ENCODE data around the gene STAT6. TPM values are rescaled to one million over a fixed set of nuclear protein-coding genes. Genes with fewer than 3 reads are reported as not detected.

Gene STAT6
- polyA plus RNA-seq, 1 donor (not counting 4 experiments of a cell fraction or from before 2014, with no cell fraction given) = 113 TPM

GRCh38 chr12:57151741-57152630 lies 40.8 kb upstream of the STAT6 start:
- peak; percentile 71 for FAIRE-seq
- H3K27ac ChIP-seq (ENCODE audit: control insufficient read depth, insufficient read depth, low read length) = peak overlapping the region; percentile 79

DNA sequence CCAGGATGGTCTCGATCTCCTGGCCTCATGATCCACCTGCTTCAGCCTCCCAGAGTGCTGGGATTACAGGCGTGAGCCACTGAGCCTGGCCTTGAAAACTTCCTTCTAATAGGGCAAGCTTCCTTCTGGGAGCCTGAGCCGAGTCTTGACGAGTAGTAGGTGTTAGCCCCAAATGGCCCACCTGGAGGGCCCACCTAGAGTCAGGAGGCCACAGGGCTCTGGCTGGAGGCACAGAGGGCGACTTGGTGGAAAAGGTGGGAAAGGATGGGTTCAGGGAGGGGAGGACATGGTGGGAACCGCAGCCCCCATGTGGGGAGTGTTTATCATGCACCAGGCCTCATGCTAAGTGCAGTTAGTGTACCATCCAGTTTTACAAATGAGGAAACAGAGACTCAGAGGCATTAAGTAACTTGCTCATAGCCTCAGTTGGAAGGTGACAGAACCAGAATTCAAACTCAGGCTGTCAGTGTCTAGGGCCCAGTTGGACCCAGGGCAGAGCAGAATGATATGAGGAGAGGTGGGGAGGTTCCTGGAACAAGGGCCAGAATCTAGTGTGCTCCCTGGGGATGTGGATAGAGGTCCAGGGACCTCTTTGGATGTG lies 39.3 kb upstream of the STAT6 start:
- no peaks in the 10 kb centered on the region for H3K79me2 ChIP-seq (ENCODE audit: control insufficient read depth, insufficient read depth, low read length)
- no peak overlapping the region for H3K27ac ChIP-seq (ENCODE audit: control insufficient read depth, insufficient read depth, low read length)
- H3K27me3 ChIP-seq (ENCODE audit: control insufficient read depth, extremely low read depth, insufficient read depth, low read length) = no peaks in the 10 kb centered on the region
- H3K9me3 ChIP-seq (ENCODE audit: control insufficient read depth, low read depth, low read length) = no peaks in the 10 kb centered on the region
- FAIRE-seq (no peak), DNase-seq (ENCODE audit: low read depth, low spot score) (no peak)
- H3K9me1 ChIP-seq (ENCODE audit: control insufficient read depth, extremely low read depth, insufficient read depth, low read length) = no peaks in the 10 kb centered on the region
- H3K9ac ChIP-seq (ENCODE audit: control insufficient read depth, extremely low read depth, insufficient read depth, low read length) = no peak overlapping the region
- H3K4me2 ChIP-seq (ENCODE audit: control insufficient read depth, extremely low read depth, insufficient read depth, low read depth, low read length) = no peak overlapping the region
- TF ChIP-seq EZH2 (IDR thresholded peaks at IDR 0.05; ENCODE audit: low read length) (no peak), CTCF (optimal IDR thresholded peaks at IDR 0.05 in 1 of 3, IDR thresholded peaks at IDR 0.05 in 1 of 3, conservative IDR thresholded peaks at IDR 0.05 in 1 of 3; ENCODE audit: extremely low read depth in 1 of 3, insufficient read depth in 2 of 3, low read length in 3 of 3) (no peak)
- no peak overlapping the region for H3K4me3 ChIP-seq (ENCODE audit: control insufficient read depth in 2 of 3, extremely low read depth in 1 of 3, insufficient read depth in 2 of 3, low read depth in 1 of 3, low read length in 3 of 3)
- H2AFZ ChIP-seq (ENCODE audit: control insufficient read depth, low read length) = no peak overlapping the region
- no peaks in the 10 kb centered on the region for H4K20me1 ChIP-seq (ENCODE audit: control insufficient read depth, extremely low read depth, insufficient read depth, low read length)
- peaks cover 0 to 19% of the 10 kb centered on the region in 2 experiments for H3K36me3 ChIP-seq (ENCODE audit: control insufficient read depth in 2 of 2, extremely low read depth in 1 of 2, insufficient read depth in 2 of 2, low read length in 2 of 2)
- dilution Hi-C loops (cut with MboI; ENCODE audit: extremely low pct_ligation_motif_present, low sequenced_read_pairs) = no loop called here
- peaks cover 18% of the 10 kb centered on the region for H3K4me1 ChIP-seq (ENCODE audit: control insufficient read depth, extremely low read depth, insufficient read depth, low read length)

More at GRCh38 chr12:57151741-57152630, 40.8 kb upstream of the STAT6 start:
- no peaks in the 10 kb centered on the region for H3K9me1 ChIP-seq (ENCODE audit: control insufficient read depth, extremely low read depth, insufficient read depth, low read length)
- peak overlapping the region; percentile 61 for H3K4me2 ChIP-seq (ENCODE audit: control insufficient read depth, extremely low read depth, insufficient read depth, low read depth, low read length)
- H3K9ac ChIP-seq (ENCODE audit: control insufficient read depth, extremely low read depth, insufficient read depth, low read length) = peak overlapping the region; percentile 65
- no peaks in the 10 kb centered on the region for H4K20me1 ChIP-seq (ENCODE audit: control insufficient read depth, extremely low read depth, insufficient read depth, low read length)
- no peaks in the 10 kb centered on the region for H3K9me3 ChIP-seq (ENCODE audit: control insufficient read depth, low read depth, low read length)
- peak overlapping the region; percentile 16 for H2AFZ ChIP-seq (ENCODE audit: control insufficient read depth, low read length)
- H3K36me3 ChIP-seq (ENCODE audit: control insufficient read depth in 2 of 2, extremely low read depth in 1 of 2, insufficient read depth in 2 of 2, low read length in 2 of 2) = peaks cover 0 to 14% of the 10 kb centered on the region in 2 experiments
- no peaks in the 10 kb centered on the region for H3K79me2 ChIP-seq (ENCODE audit: control insufficient read depth, insufficient read depth, low read length)
- no peaks in the 10 kb centered on the region for H3K27me3 ChIP-seq (ENCODE audit: control insufficient read depth, extremely low read depth, insufficient read depth, low read length)
- no peak for DNase-seq (ENCODE audit: low read depth, low spot score)
- TF ChIP-seq EZH2 (IDR thresholded peaks at IDR 0.05; ENCODE audit: low read length) (no peak), CTCF (optimal IDR thresholded peaks at IDR 0.05 in 1 of 3, IDR thresholded peaks at IDR 0.05 in 1 of 3, conservative IDR thresholded peaks at IDR 0.05 in 1 of 3; ENCODE audit: extremely low read depth in 1 of 3, insufficient read depth in 2 of 3, low read length in 3 of 3) (peak in 2 of 3 experiments; percentile 12 to 20)
- H3K4me1 ChIP-seq (ENCODE audit: control insufficient read depth, extremely low read depth, insufficient read depth, low read length) = peaks cover 18% of the 10 kb centered on the region
- dilution Hi-C loops (cut with MboI; ENCODE audit: extremely low pct_ligation_motif_present, low sequenced_read_pairs) = no loop called here
- H3K4me3 ChIP-seq (ENCODE audit: control insufficient read depth in 2 of 3, extremely low read depth in 1 of 3, insufficient read depth in 2 of 3, low read depth in 1 of 3, low read length in 3 of 3) = no peak overlapping the region

Data from keratinocyte (primary cell).